B cell (primary cell): ENCODE results near the gene HIC1. TPM values are rescaled to one million over a fixed set of nuclear protein-coding genes. Genes with fewer than 3 reads are reported as not detected.
"Not testable (repeated sequence)": the region's sequence is repeated elsewhere in the genome, so short reads cannot be mapped to it uniquely, and the experiment has no call there.

Experiments used
- ATAC-seq: fragments of 200-7000 bp; cut with Tn5 transposase; one replicate; pipeline ENCODE4 v1.10.0; 2021; ENCODE audit warnings: low read depth, mild to moderate bottlenecking, moderate number of reproducible peaks, moderate library complexity
- CTCF ChIA-PET: fragments of 350-600 bp; sonication (Branson Sonifier 250); formaldehyde crosslinking; loops from one replicate; lab custom pipeline; 2021; ENCODE audit warnings: antibody characterized with exemption, inconsistent platforms; lab: Charles Lee
- POLR2A ChIA-PET: fragments of 350-600 bp; sonication (Branson Sonifier 250); formaldehyde crosslinking; loops from one replicate; lab custom pipeline; 2021; ENCODE audit warnings: antibody characterized with exemption; lab: Charles Lee
- DNase-seq: peaks from one replicate; pipeline ENCODE4 v3.0.0; 2013
- H2AFZ ChIP-seq: 2 replicates; pipeline ENCODE4 v1.6.1; 2012; ENCODE audit warnings: mild to moderate bottlenecking, low read depth, low read length; ENCODE audit not compliant: insufficient read depth, poor library complexity, severe bottlenecking
- H3K27ac ChIP-seq, 2 donors: 1 replicate in 1 of 2; 2 replicates in 1 of 2; pipeline ENCODE4 v1.5.1; 2012 to 2013; ENCODE audit warnings: low read length in 2 of 2, mild to moderate bottlenecking in 2 of 2, moderate library complexity in 1 of 2
- H3K27me3 ChIP-seq, 4 experiments: fragments of 200-600 bp in 1 of 4; sonication (generic) in 1 of 4; replicated peaks in 1 of 4; 1 replicate in 2 of 4; 2 replicates in 2 of 4; pipeline versions ENCODE4 v1.6.1 to v1.7.0; 2013 to 2016; ENCODE audit warnings: low read length in 3 of 4, mild to moderate bottlenecking in 2 of 4, mixed read lengths in 1 of 4, moderate library complexity in 1 of 4; ENCODE audit not compliant: insufficient read depth in 4 of 4, control insufficient read depth in 3 of 4; ENCODE audit errors: control extremely low read depth in 1 of 4
- H3K36me3 ChIP-seq, 2 experiments: replicated peaks in 1 of 2; 1 replicate in 1 of 2; 2 replicates in 1 of 2; pipeline versions ENCODE4 v1.6.1 to v1.7.1; 2013; ENCODE audit warnings: low read length in 1 of 2; ENCODE audit not compliant: insufficient read depth in 2 of 2, control insufficient read depth in 1 of 2; ENCODE audit errors: control extremely low read depth in 1 of 2, extremely low read depth in 1 of 2
- H3K4me1 ChIP-seq, 2 donors: fragments of 200-600 bp in 1 of 2; sonication (generic) in 1 of 2; 1 replicate in 1 of 2; 2 replicates in 1 of 2; pipeline versions ENCODE4 v1.5.1 to v1.6.1; 2013 to 2017; ENCODE audit warnings: low read length in 2 of 2; ENCODE audit not compliant: control insufficient read depth in 2 of 2, insufficient read depth in 2 of 2
- H3K4me2 ChIP-seq: replicated peaks from 2 replicates; pipeline ENCODE3; 2012; ENCODE audit warnings: mild to moderate bottlenecking, low read depth, low read length; ENCODE audit not compliant: poor library complexity, severe bottlenecking
- H3K4me3 ChIP-seq, 5 experiments: fragments of 200-600 bp in 1 of 5; sonication (generic) in 1 of 5; 1 replicate in 3 of 5; 2 replicates in 2 of 5; pipeline versions ENCODE4 v1.5.1 to v1.7.0; 2011 to 2016; ENCODE audit warnings: low read length in 4 of 5, mild to moderate bottlenecking in 4 of 5, low read depth in 2 of 5, control low read depth in 1 of 5, moderate library complexity in 1 of 5; ENCODE audit not compliant: insufficient read depth in 1 of 5; ENCODE audit errors: control extremely low read depth in 1 of 5, extremely low read depth in 1 of 5
- H3K79me2 ChIP-seq: fragments of 200-600 bp; sonication (generic); one replicate; pipeline ENCODE4 v1.6.0; 2016; ENCODE audit warnings: low read length; ENCODE audit not compliant: control insufficient read depth, insufficient read depth
- H3K9ac ChIP-seq: fragments of 200-600 bp; sonication (generic); 2 replicates; pipeline ENCODE4 v1.6.1; 2017; ENCODE audit warnings: mild to moderate bottlenecking, low read length, moderate library complexity
- H3K9me3 ChIP-seq, 3 donors: one replicate each; pipeline versions ENCODE4 v1.6.1 to v1.7.1; 2013; ENCODE audit warnings: low read length in 2 of 3; ENCODE audit not compliant: control insufficient read depth in 2 of 3, insufficient read depth in 1 of 3; ENCODE audit errors: control extremely low read depth in 1 of 3
- H4K20me1 ChIP-seq: 2 replicates; pipeline ENCODE4 v1.6.0; 2012; ENCODE audit warnings: mild to moderate bottlenecking, low read length; ENCODE audit not compliant: insufficient read depth, control insufficient read depth, poor library complexity, severe bottlenecking
- H3K27ac Mint-ChIP-seq: one replicate; pipeline ENCODE4 v1.8.0; 2021; ENCODE audit warnings: mixed read lengths
- H3K27me3 Mint-ChIP-seq: one replicate; pipeline ENCODE4 v1.8.0; 2021; ENCODE audit warnings: mixed read lengths
- H3K4me1 Mint-ChIP-seq: one replicate; pipeline ENCODE4 v1.8.0; 2021; ENCODE audit warnings: mixed read lengths
- H3K4me3 Mint-ChIP-seq: one replicate; pipeline ENCODE4 v1.8.0; 2021; ENCODE audit warnings: mixed read lengths
- H3K9me3 Mint-ChIP-seq: one replicate; pipeline ENCODE4 v1.8.0; 2022; ENCODE audit warnings: mixed read lengths; ENCODE audit not compliant: insufficient read depth
- CTCF ChIP-seq: fragments of 200-600 bp; IDR thresholded peaks from one replicate; pipeline ENCODE4 v1.8.0; 2022; ENCODE audit warnings: antibody characterized with exemption, mild to moderate bottlenecking
- EZH2 ChIP-seq: IDR thresholded peaks from 2 replicates; pipeline ENCODE4 v1.6.1; 2012; ENCODE audit warnings: borderline replicate concordance, low read depth, mild to moderate bottlenecking, moderate library complexity, low read length; ENCODE audit not compliant: insufficient read depth, poor library complexity, severe bottlenecking
- WGBS: methylation state at CpG from one replicate; pipeline ENCODE4 v1.1.5; 2013; ENCODE audit warnings: missing lambda C conversion rate; ENCODE audit not compliant: insufficient coverage; 5-methylcytosine and 5-hydroxymethylcytosine counted together
- intact Hi-C: fragments of 100-400 bp; cut with micrococcal nuclease; formaldehyde crosslinking; loops from one replicate; pipeline ENCODE4 v1.10.0; 2022
- polyA plus RNA-seq: library from polyadenylated mRNA; depleted of rRNA; stranded (reverse); fragments of >200 nt; gene quantifications from 2 replicates; pipeline ENCODE4 v1.2.3, GENCODE V29; 2012
- total RNA-seq, 2 donors: library from RNA; stranded (reverse); fragments of 120-200 nt in 1 of 2; gene quantifications; 1 replicate in 1 of 2; 2 replicates in 1 of 2; pipeline versions ENCODE4 v1.2.3 to v1.2.4, GENCODE V29; 2013 to 2022

HIC1 gene
- total and polyA plus RNA-seq, 2 donors (not counting 1 experiment from before 2014, with no cell fraction given): 0.46 to 1.9 TPM

- H4K20me1 ChIP-seq, H3K4me3 ChIP-seq, POLR2A ChIA-PET, H3K36me3 ChIP-seq, H3K4me2 ChIP-seq, H3K79me2 ChIP-seq, CTCF ChIA-PET, DNase-seq, H3K27ac ChIP-seq, H3K9ac ChIP-seq, H3K9me3 Mint-ChIP-seq, H3K4me3 Mint-ChIP-seq, ATAC-seq, intact Hi-C loops, H3K27ac Mint-ChIP-seq, H3K9me3 ChIP-seq, H3K4me1 ChIP-seq, H3K4me1 Mint-ChIP-seq, H2AFZ ChIP-seq: not testable (repeated sequence)
- WGBS: 90% methylated on average over 4 of the region's 6 CpGs
- H3K27me3 ChIP-seq: peaks cover 0 to 28% (median 1%) of the 10 kb centered on the region in 4 experiments
- peaks cover 48% of the 10 kb centered on the region for H3K27me3 Mint-ChIP-seq
Observed at GRCh38 chr17:2013220-2013993, 41.5 kb upstream of the HIC1 start.

GRCh38 chr17:2013994-2014317 lies 40.9 kb upstream of the HIC1 start:
- Histone ChIP-seq H3K9ac (no peak overlapping the region), H3K27me3 (peaks cover 0 to 29% (median 1%) of the 10 kb centered on the region in 4 experiments), H2AFZ (no peak overlapping the region), H3K79me2 (no peaks in the 10 kb centered on the region), H3K4me1 (peaks cover 0 to 6% of the 10 kb centered on the region in 2 donors), H3K36me3 (no peaks in the 10 kb centered on the region), H3K27ac (no peak overlapping the region), H3K9me3 (no peaks in the 10 kb centered on the region), H4K20me1 (no peaks in the 10 kb centered on the region), H3K4me3 (no peak overlapping the region), H3K4me2 (no peak overlapping the region)
- CTCF ChIA-PET: no interaction called here
- DNase-seq (no peak), ATAC-seq (no peak)
- no peak for TF ChIP-seq CTCF
- TF ChIP-seq EZH2: no peak
- H3K27ac Mint-ChIP-seq: no peak overlapping the region
- intact Hi-C loops: no loop called here
- POLR2A ChIA-PET: no interaction called here
- WGBS: 83% methylated on average over 1 of the region's 1 CpG
- peaks cover 46% of the 10 kb centered on the region for H3K27me3 Mint-ChIP-seq
- H3K9me3 Mint-ChIP-seq: no peaks in the 10 kb centered on the region
- no peak overlapping the region for H3K4me3 Mint-ChIP-seq
- H3K4me1 Mint-ChIP-seq: peaks cover 3% of the 10 kb centered on the region
